Upper lobe of right lung (tissue), 1 donor: ENCODE measurements around the gene ERI3. TPM values are rescaled to one million over a fixed set of nuclear protein-coding genes. Genes with fewer than 3 reads are reported as not detected.

Experiments used
- ATAC-seq: fragments of 200-7000 bp; cut with Tn5 transposase; one replicate; pipeline ENCODE4 v1.9.1; 2020; ENCODE audit warnings: mild to moderate bottlenecking, moderate library complexity
- DNase-seq: peaks from one replicate; pipeline ENCODE4 v3.0.0-alpha.2; 2020
- H3K27ac ChIP-seq: fragments of 200-600 bp; one replicate; pipeline ENCODE4 v1.8.0; 2022
- H3K27me3 ChIP-seq: fragments of 200-600 bp; one replicate; pipeline ENCODE4 v1.8.0; 2022; ENCODE audit warnings: mild to moderate bottlenecking
- H3K36me3 ChIP-seq: fragments of 200-600 bp; one replicate; pipeline ENCODE4 v1.8.0; 2022
- H3K4me1 ChIP-seq: fragments of 200-600 bp; one replicate; pipeline ENCODE4 v1.8.0; 2022
- H3K4me3 ChIP-seq: fragments of 200-600 bp; one replicate; pipeline ENCODE4 v1.8.0; 2022; ENCODE audit warnings: mild to moderate bottlenecking
- H3K9me3 ChIP-seq: fragments of 200-600 bp; one replicate; pipeline ENCODE4 v1.8.0; 2022
- CTCF ChIP-seq: fragments of 200-600 bp; IDR thresholded peaks from one replicate; pipeline ENCODE4 v1.8.0; 2022; ENCODE audit warnings: antibody characterized with exemption
- intact Hi-C: fragments of 100-400 bp; cut with DNase I; formaldehyde crosslinking; loops from one replicate; pipeline ENCODE4 v1.11.0; 2022
- total RNA-seq: library from RNA; stranded (reverse); fragmentation: NEBNext Ultra II Directional; extraction: Animal tissue kit (Norgen Biotek cat#: 25700); gene quantifications from one replicate; pipeline ENCODE4 v1.2.1, GENCODE V29; 2021
- donor health status: DM: no; HTN: yes; CAD: no; lungs with severe emphysema.

Gene ERI3
- total RNA-seq, 1 donor from 2014 or later: 41.7 TPM

- no peak for TF ChIP-seq CTCF
- no peaks in the 10 kb centered on the region for H3K36me3 ChIP-seq
- H3K9me3 ChIP-seq: no peaks in the 10 kb centered on the region
- no peak overlapping the region for H3K4me3 ChIP-seq
- intact Hi-C loops: no loop called here
- peaks cover 12% of the 10 kb centered on the region for H3K4me1 ChIP-seq
- no peak overlapping the region for H3K27ac ChIP-seq
- DNase-seq (no peak), ATAC-seq (no peak)
- no peaks in the 10 kb centered on the region for H3K27me3 ChIP-seq
These were observed 81.3 kb downstream of the ERI3 start for GRCh38 chr1:44273560-44274350.

- Histone ChIP-seq H3K36me3 (no peaks in the 10 kb centered on the region), H3K4me3 (no peak overlapping the region), H3K27me3 (no peaks in the 10 kb centered on the region), H3K9me3 (no peaks in the 10 kb centered on the region), H3K27ac (no peak overlapping the region), H3K4me1 (peaks cover 12% of the 10 kb centered on the region)
- ATAC-seq (peak; percentile 32), DNase-seq (no peak)
- no peak for TF ChIP-seq CTCF
- intact Hi-C loops: no loop called here
These were observed 82.1 kb downstream of the ERI3 start for GRCh38 chr1:44272992-44273391.

- TF ChIP-seq CTCF: no peak
- Histone ChIP-seq H3K4me3 (no peak overlapping the region), H3K9me3 (no peaks in the 10 kb centered on the region), H3K27me3 (no peaks in the 10 kb centered on the region), H3K4me1 (peaks cover 12% of the 10 kb centered on the region), H3K36me3 (no peaks in the 10 kb centered on the region), H3K27ac (no peak overlapping the region)
- ATAC-seq: no peak
- intact Hi-C loops: no loop called here
- no peak for DNase-seq
These were observed 83.4 kb downstream of the ERI3 start for GRCh38 chr1:44271646-44272045.

GRCh38 chr1:44270686-44271628 is 84.1 kb downstream of the ERI3 start:
- H3K4me1 ChIP-seq: peaks cover 7% of the 10 kb centered on the region
- no peak overlapping the region for H3K27ac ChIP-seq
- intact Hi-C loops: no loop called here
- H3K9me3 ChIP-seq: no peaks in the 10 kb centered on the region
- no peak overlapping the region for H3K4me3 ChIP-seq
- no peaks in the 10 kb centered on the region for H3K27me3 ChIP-seq
- ATAC-seq: no peak
- no peak for TF ChIP-seq CTCF
- no peak for DNase-seq
- no peaks in the 10 kb centered on the region for H3K36me3 ChIP-seq

- intact Hi-C loops: no loop called here
- Histone ChIP-seq H3K4me1 (peaks cover 12% of the 10 kb centered on the region), H3K9me3 (no peaks in the 10 kb centered on the region), H3K27me3 (no peaks in the 10 kb centered on the region), H3K36me3 (no peaks in the 10 kb centered on the region), H3K27ac (no peak overlapping the region), H3K4me3 (no peak overlapping the region)
- DNase-seq: no peak
- no peak for TF ChIP-seq CTCF
- ATAC-seq: no peak
These were observed 87.0 kb downstream of the ERI3 start for GRCh38 chr1:44268054-44268453.
